Stimulated activated CD4-positive, alpha-beta T cell treated with anti-CD3 and anti-CD28 coated beads, Interleukin-1b, Interleukin-23, amount 100 ng/mL, for 48 hours (primary cell): ENCODE results near the gene FLG.
"Not testable (repeated sequence)": the region's sequence is repeated elsewhere in the genome, so short reads cannot be mapped to it uniquely, and the experiment has no call there.

ENCODE experiments used
- DNase-seq: peaks from one replicate; pipeline ENCODE4 v3.0.0-alpha.2; 2020

The FLG gene

GRCh38 chr1:152256394-152256793, 68.6 kb downstream of the FLG start:
- not testable (repeated sequence) for DNase-seq
